MM.1S (cell line): ENCODE measurements around the gene RABL6.

Experiments used
- DNase-seq: peaks from one replicate; pipeline ENCODE4 v3.0.0-alpha.2; 2015
- H2AFZ ChIP-seq: fragments of 300-600 bp; sonication (generic); 2 replicates; pipeline ENCODE4 v1.6.0; 2016; ENCODE audit warnings: antibody characterized with exemption, low read length
- H3F3A ChIP-seq: fragments of 300-600 bp; sonication (generic); 2 replicates; pipeline ENCODE4 v1.6.1; 2016; ENCODE audit warnings: mild to moderate bottlenecking, antibody characterized with exemption, low read length, moderate library complexity, mixed read lengths; ENCODE audit not compliant: insufficient read depth
- H3K27ac ChIP-seq: fragments of 300-600 bp; sonication (generic); 2 replicates; pipeline ENCODE4 v1.5.1; 2016; ENCODE audit warnings: mild to moderate bottlenecking, low read length
- H3K27me3 ChIP-seq: fragments of 300-600 bp; sonication (generic); replicated peaks from 2 replicates; pipeline ENCODE4 v1.6.0; 2016; ENCODE audit warnings: low read length; ENCODE audit not compliant: insufficient read depth
- H3K36me3 ChIP-seq: fragments of 300-600 bp; sonication (generic); replicated peaks from 2 replicates; pipeline ENCODE4 v1.6.1; 2016; ENCODE audit warnings: mild to moderate bottlenecking, low read length, mixed read lengths; ENCODE audit not compliant: insufficient read depth
- H3K4me1 ChIP-seq: fragments of 300-600 bp; sonication (generic); 2 replicates; pipeline ENCODE4 v1.6.1; 2016; ENCODE audit warnings: low read length, mixed read lengths
- H3K4me2 ChIP-seq: fragments of 300-600 bp; sonication (generic); 2 replicates; pipeline ENCODE4 v1.6.0; 2016; ENCODE audit warnings: low read depth, low read length
- H3K4me3 ChIP-seq: fragments of 300-600 bp; sonication (generic); 2 replicates; pipeline ENCODE4 v1.5.1; 2016; ENCODE audit warnings: low read length, mixed read lengths
- H3K79me2 ChIP-seq: fragments of 300-600 bp; sonication (generic); 2 replicates; pipeline ENCODE4 v1.6.1; 2016; ENCODE audit warnings: mixed run types, low read length, mixed read lengths
- H3K9ac ChIP-seq: fragments of 300-600 bp; sonication (generic); 2 replicates; pipeline ENCODE4 v1.6.1; 2016; ENCODE audit warnings: low read length, mixed read lengths
- H3K9me2 ChIP-seq: fragments of 300-600 bp; sonication (generic); replicated peaks from 2 replicates; pipeline ENCODE4 v1.6.1; 2016; ENCODE audit warnings: mild to moderate bottlenecking, low read length, mixed read lengths; ENCODE audit not compliant: insufficient read depth
- H3K9me3 ChIP-seq: fragments of 300-600 bp; sonication (generic); replicated peaks from 2 replicates; pipeline ENCODE4 v1.6.1; 2016; ENCODE audit warnings: mild to moderate bottlenecking, low read length, mixed read lengths; ENCODE audit not compliant: insufficient read depth
- H4K20me1 ChIP-seq: fragments of 300-600 bp; sonication (generic); 2 replicates; pipeline ENCODE4 v1.6.1; 2016; ENCODE audit warnings: mild to moderate bottlenecking, low read length, moderate library complexity, mixed read lengths; ENCODE audit not compliant: insufficient read depth
- CTCF ChIP-seq: fragments of 300-600 bp; sonication (generic); IDR thresholded peaks from 2 replicates; pipeline ENCODE4 v1.5.1; 2016; ENCODE audit warnings: antibody characterized with exemption, low read length, mixed read lengths
- EZH2 ChIP-seq: fragments of 300-600 bp; sonication (generic); optimal IDR thresholded peaks from 2 replicates; pipeline ENCODE3; 2017; ENCODE audit warnings: low read depth, mild to moderate bottlenecking, antibody characterized with exemption, low read length, mixed read lengths
- EZH2phosphoT487 ChIP-seq: fragments of 300-600 bp; sonication (generic); IDR thresholded peaks from 2 replicates; pipeline ENCODE4 v1.6.1; 2018; ENCODE audit warnings: antibody characterized with exemption, low read length

RABL6 gene

GRCh38 chr9:136826703-136827582 lies 19.2 kb downstream of the RABL6 start:
- DNase-seq = no peak
- Histone ChIP-seq H3K9me3 (no peaks in the 10 kb centered on the region), H3K9ac (no peak overlapping the region), H3K4me1 (no peaks in the 10 kb centered on the region), H3F3A (no peaks in the 10 kb centered on the region), H3K36me3 (no peaks in the 10 kb centered on the region), H3K4me3 (no peak overlapping the region), H4K20me1 (no peaks in the 10 kb centered on the region), H3K79me2 (peaks cover under 1% of the 10 kb centered on the region; the same call in 1 of the 2 replicates), H3K27me3 (no peaks in the 10 kb centered on the region), H3K9me2 (no peaks in the 10 kb centered on the region), H3K4me2 (no peak overlapping the region), H2AFZ (no peak overlapping the region), H3K27ac (no peak overlapping the region)
- TF ChIP-seq CTCF = no peak
- no peak for TF ChIP-seq EZH2
- TF ChIP-seq EZH2phosphoT487 = no peak

GRCh38 chr9:136827794-136828473 lies 20.2 kb downstream of the RABL6 start:
- Histone ChIP-seq H3K4me3 (no peak overlapping the region), H3K9ac (no peak overlapping the region), H4K20me1 (no peaks in the 10 kb centered on the region), H3K9me2 (no peaks in the 10 kb centered on the region), H3K4me1 (no peaks in the 10 kb centered on the region), H3K79me2 (no peaks in the 10 kb centered on the region), H3F3A (no peaks in the 10 kb centered on the region), H2AFZ (no peak overlapping the region), H3K36me3 (no peaks in the 10 kb centered on the region), H3K4me2 (no peak overlapping the region), H3K9me3 (no peaks in the 10 kb centered on the region), H3K27me3 (no peaks in the 10 kb centered on the region), H3K27ac (no peak overlapping the region)
- TF ChIP-seq CTCF (no peak), EZH2phosphoT487 (no peak), EZH2 (no peak)
- no peak for DNase-seq

- H4K20me1 ChIP-seq = no peaks in the 10 kb centered on the region
- no peaks in the 10 kb centered on the region for H3K9me2 ChIP-seq
- H3K9ac ChIP-seq = no peak overlapping the region
- H3F3A ChIP-seq = no peaks in the 10 kb centered on the region
- no peak overlapping the region for H3K27ac ChIP-seq
- H2AFZ ChIP-seq = no peak overlapping the region
- no peaks in the 10 kb centered on the region for H3K79me2 ChIP-seq
- no peaks in the 10 kb centered on the region for H3K36me3 ChIP-seq
- TF ChIP-seq CTCF (no peak), EZH2phosphoT487 (no peak), EZH2 (no peak)
- H3K27me3 ChIP-seq = no peaks in the 10 kb centered on the region
- H3K9me3 ChIP-seq = no peaks in the 10 kb centered on the region
- H3K4me1 ChIP-seq = no peaks in the 10 kb centered on the region
- H3K4me3 ChIP-seq = no peak overlapping the region
- no peak for DNase-seq
- no peak overlapping the region for H3K4me2 ChIP-seq
Observed at GRCh38 chr9:136828474-136829140, 20.9 kb downstream of the RABL6 start.
